NCI-H748 treated with DMSO at 0.1 percent for 48 hours (cell line): ENCODE measurements around the gene PRDM15.

Experiments used
- DNase-seq: peaks from one replicate; lab custom pipeline; 2025; lab: John Stamatoyannopoulos, UW

The PRDM15 gene

DNA sequence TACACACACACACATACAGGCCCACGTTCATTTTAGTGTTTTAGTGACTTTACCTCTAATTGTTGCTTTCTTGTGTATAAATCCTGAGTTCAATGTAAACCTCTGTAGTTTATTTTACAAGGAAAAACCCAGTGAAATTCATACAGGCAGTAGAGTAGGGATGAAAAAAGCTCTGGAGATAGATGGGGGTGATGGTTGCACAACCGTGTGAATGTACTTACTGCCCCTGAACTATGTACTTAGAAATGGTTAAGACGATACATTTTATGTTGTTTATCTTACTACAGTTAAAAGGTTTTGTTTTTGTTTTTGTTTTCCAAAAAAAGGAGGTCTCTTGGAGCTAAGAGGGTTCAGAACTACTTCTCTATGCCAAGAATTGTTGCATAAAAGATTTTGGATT is 29.7 kb upstream of the PRDM15 start:
- DNase-seq = no peak

DNA sequence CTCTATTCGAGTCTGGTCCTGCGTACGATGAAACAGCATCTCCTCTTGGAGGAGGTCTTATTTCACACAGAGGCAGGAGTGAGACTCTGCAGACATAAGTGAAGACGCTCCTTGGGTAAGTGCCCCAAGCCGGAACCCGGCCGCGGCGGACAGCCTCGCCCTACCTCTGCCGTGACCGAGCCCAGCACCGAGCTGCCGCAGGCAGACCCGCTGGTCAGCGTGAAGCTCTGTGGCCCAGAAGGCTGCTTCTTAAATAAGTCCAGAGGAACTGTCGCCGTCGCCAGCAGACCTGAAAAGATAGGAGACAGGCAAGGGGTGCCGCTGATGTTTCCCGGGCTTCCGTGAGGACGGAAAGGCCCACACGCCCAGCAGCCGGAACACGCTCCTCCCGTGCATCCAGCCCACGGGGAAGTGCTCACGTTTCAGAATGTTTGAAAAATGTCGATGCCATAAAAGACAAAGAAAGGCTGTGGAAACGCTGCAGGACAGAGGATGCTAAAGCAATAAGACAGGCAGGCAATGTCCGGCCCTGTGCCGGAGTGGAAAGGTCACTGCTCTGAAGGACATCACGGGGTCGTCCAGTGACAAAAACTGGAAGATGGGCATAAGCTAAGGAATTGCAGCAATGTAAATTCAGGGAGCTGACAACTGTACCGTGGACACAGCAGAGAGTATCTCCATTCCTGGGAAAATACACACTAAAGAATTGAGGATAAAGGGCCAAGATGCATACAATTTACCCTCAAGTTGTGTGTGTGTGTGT is 28.5 kb upstream of the PRDM15 start:
- DNase-seq = no peak

DNA sequence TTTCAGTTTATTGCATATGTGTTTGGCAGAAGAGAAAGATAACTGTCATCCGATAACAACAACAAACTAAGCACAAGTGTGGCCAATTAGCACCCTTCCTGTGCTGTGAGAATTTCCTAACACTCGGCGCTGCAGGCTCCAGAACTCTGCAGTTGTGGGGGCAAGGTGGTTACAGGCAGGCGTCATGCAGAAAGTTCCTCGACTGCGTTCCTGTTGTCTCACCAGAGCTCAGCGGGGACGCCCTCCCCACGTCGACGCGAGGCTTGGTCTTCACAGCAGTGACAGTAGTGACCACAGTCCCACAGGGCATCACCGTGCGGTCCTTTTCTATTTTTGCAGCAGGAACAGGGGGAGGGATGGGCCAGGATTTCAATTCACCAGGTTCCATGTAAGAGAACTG is 27.6 kb upstream of the PRDM15 start:
- DNase-seq = no peak

DNA sequence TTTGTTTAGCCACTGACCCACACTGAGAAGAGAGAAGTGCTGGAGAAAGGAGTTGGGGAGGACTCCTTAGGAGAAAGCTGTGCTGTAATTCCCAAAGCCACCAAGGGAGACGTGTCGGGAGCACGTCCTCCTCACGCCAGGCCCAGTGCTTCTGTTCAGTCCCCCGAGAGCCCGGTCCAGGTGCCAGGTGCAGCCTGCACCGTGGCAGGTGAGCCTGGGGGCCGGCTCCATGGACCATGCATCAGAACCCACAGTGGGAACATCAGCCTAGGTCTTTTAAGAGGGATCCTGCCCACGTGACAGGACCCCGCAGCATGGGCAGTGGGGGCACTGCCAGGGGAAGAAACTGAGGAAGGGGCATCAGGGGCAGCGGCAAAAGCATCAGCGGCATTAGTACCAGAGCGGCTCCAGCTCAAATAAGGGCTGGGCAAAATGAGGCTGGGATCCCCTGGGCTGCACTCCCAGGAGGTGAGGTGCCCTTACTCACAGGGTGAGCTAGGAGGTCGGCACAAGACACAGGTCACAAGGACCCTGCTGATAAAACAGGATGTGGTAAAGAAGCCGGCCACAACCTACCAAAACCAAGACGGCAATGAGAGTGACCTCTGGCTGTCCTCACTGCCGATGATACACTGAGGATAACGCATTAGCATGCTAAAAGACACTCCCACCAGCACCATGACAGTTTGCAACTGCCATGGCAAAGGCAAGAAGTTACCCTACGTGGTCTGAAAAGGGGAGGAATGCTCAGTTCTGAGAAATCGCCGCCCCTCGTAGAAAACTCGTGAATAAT is 24.6 kb upstream of the PRDM15 start:
- no peak for DNase-seq

DNA sequence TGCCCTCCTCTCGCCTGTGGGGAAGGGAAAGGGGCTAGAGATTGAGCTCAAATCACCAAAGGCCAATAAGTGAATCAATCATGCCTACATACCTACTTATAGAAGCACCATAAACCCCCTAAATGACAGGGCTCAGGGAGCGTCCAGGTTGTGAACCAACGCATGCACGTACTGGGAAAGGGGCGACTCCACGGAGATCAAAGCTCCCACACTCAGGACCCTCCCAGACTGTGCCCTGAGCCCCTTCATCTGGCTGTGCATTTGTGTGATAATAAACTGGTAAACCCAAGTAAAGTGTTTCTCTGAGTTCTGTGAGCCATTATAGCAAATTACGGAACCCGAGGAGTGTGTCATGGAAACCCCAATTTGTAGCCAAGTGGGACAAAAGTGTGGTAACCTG is 23.8 kb upstream of the PRDM15 start:
- no peak for DNase-seq

DNA sequence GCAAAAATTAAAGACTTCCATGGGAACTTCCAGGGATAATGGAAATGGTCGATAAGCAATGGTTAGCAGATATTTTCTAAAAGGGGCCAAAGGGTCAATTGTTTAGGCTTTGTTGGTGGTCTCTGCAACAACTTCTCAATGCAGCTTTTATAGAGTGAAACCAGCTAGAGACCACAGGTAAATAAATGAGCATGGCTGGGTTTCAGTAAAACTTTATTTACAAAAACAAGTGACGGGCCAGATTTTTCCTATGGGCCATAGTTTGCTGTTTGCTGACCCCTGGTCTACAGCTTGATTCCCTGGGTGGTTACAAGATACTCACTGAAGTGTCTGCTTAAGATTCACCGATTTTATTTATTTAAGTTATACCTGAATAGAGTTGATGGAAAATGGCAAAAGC is 22.6 kb upstream of the PRDM15 start:
- DNase-seq = no peak

DNA sequence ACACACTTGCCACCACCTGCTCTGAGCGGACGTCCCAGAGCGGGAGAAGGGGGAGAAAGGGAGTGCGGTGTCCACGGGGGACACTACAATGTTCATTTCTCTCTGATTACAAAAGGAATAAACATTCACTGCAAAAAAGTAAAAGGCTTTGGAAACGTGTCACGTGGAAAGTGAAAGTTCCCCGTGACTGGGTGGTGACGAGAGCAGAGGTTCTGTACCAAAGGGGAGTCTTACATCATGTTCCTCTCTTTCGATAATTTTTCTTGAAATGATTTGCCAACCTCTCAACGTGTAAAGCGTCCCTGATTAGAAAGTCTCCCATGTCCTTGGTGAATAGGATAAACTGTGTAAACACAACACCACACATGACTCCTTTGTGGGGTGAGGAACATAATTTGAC is 22.0 kb upstream of the PRDM15 start:
- no peak for DNase-seq

DNA sequence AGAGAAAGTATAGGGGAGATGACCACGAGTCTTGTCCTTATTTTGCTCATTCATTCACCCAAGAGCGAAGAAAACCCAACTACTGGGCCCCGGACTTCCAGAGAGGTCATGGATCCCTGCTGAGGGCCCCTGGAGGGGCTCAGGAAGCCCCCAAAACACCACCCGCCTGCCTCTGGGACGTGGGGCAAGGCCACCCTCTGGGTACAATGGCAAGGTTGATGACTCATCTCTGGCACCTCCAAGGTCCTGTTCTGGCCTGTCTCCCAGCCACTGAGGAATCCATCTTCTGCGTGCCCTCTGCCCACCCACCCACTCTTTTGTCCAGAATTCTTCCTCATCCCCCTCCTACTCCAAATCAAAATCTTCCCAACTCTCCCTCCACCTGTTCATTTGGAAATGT is 21.3 kb upstream of the PRDM15 start:
- no peak for DNase-seq

DNA sequence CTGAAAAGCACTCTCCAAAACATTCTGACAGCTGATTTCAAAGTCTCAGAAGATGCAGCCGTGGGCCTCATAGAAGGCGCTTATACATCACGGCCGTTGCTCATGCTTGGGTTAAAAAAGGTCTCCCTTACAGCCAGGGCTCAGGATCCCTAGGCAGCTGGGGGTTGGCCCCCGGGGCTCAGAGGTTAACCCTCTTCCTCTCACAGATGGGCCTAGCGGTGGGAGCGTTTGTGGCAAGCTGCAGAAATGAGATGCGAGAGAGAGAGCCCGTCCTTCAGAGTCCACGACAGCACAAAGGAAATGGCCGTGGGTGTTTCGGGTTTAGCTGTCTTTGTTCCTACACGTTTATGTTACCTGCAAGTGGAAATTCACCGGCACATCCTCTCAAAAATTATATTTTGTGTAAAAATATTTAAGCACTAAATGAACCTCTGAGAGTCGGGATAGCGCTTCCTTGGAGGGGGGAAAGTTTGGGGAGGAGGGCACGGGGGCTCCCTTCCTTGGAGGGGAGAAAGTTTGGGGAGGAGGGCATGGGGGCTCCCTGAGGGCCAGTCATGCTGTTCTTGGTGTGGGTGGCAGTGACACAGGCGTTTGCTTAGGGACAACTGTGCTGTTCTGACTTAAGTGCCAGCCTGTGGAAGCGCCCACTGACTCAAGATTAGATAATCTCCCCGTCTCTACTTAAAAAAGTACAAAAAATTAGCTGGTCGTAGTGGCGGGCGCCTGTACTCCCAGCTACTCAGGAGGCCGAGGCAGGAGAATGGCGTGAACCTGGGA is 20.5 kb upstream of the PRDM15 start:
- DNase-seq = no peak

DNA sequence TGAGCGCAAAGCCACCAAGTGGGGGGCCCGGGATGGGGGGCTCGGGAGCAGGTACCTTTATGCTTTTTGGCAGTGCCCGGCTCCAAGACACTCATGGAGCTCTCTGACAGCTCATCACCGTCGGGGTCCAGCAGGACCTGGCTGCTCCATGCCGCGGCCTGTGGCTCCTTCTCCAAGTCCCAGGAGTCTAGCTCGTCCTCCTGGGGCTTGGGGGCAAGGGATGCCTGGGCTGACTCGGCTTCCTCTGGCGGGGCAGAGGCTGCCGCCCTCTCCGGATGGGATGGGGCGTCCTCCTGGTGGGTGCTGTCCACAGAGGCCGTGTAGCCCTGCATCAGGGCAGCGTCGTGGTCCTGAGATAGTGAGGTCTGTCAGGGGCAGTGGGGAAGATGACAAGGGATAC is 19.9 kb upstream of the PRDM15 start:
- no peak for DNase-seq

DNA sequence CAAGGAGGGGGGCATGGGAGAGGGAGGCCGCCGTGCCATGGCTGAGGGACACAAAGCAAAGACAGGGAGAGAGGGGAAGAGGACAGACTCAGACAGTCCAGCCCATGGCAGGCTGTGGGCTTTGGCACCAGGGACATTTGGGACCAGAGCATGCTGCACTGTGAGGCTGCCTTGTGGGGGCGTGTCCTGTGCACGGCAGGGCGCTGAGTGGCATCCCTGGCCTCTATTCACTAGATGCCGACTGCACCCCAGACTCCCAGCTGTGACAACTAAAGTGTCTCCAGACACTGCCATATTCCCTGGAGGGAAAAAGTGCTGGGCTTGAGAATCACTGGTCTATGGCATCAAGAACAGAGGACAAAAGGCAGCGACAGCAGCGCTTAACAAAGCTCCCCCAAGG is 18.6 kb upstream of the PRDM15 start:
- DNase-seq = no peak

DNA sequence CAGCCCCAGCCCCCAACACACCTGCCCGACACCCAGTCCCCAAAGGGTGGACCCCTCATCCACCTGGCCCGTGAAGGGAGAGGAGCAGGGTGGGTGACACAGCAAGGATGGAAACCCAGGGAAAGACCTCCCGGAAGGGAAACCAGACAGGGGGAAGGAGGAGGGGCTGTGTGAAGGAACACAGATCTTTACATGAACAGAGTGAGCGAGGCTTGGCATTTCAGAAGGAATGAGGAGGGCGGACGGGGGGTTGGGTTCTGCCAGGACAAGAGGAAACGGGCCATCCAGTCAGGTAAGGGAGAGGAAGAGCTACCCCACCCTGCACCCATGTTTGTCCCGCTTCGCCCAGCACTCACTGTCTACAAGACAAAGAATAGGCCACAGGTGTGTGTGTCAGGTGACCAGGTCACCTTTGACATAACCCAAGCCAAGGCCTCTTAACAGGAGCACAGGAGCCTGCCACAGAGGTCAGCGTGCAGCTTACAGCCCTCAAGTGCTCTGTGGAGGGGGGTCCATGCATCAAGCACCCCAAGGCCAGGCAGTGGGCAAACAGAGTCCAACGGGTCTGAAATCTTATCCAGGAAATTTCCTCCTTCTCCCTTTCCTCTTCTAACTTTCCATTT is 18.0 kb upstream of the PRDM15 start:
- DNase-seq = no peak

DNA sequence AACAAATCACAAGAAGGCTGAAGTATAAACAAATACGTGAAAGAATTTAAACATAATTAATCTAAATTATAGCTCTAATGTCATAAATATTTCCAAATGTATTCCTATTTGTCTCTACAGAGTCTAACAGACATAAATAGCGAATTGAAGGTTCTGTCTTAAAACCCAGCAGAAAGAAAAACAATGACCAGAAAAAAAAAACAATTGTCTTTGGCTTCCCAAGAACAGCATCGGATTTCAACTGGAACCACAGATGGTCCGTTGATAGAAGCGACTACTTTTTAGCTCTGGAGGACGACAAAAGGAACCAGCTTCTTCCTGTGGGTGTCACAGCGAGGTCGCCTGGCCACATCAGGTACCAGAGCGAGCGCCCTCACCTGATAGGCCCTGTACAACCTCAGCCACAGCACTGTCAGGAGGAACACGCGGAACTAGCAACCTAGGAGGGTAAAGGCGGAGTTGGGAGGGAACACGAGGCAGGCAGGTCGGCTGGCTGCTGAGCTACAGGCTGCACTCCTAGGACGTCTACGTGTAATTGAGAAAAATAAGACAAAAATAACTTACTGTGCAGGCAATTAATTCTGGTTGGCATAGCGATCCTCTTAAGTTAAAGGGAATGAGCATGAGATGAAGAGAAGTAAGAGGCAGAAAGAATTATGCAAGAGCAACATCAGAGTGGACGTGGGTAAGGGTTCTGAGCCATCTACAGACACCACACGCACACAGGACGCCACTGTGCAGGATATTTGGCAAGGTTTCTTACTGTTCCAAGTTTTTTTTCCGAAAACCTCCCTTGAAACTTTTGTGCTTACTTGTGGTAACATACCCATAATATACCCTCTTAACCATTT is 16.7 kb upstream of the PRDM15 start:
- no peak for DNase-seq

DNA sequence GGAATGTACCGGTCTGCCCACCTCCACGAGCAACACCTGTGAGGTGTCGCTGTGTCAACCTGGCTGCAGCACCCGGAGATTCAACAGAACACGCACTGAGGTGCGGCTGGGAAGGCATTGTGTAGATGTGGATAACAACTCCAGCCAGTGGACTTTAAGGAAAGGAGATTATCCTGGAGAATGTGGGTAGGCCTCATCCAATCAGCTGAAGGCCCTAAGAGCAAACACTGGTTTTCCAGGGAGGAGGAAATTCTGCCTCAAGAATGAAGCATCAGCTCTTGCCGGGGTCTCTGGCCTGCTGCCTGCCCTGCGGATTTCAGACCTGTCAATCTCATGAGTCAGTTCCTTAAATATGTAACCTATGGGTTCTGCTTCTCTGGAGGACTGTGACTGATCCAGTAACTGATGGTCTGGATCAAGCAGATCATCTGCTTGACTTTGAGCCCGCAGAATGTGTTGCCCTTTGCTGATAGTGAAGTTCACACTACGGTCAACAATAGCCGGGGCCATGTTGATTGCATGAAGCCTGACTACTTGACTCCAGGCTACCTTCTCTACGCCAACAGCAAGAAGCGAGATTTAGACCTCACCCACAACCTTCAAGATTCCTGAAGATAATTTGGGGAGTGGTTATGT is 15.9 kb upstream of the PRDM15 start:
- no peak for DNase-seq

DNA sequence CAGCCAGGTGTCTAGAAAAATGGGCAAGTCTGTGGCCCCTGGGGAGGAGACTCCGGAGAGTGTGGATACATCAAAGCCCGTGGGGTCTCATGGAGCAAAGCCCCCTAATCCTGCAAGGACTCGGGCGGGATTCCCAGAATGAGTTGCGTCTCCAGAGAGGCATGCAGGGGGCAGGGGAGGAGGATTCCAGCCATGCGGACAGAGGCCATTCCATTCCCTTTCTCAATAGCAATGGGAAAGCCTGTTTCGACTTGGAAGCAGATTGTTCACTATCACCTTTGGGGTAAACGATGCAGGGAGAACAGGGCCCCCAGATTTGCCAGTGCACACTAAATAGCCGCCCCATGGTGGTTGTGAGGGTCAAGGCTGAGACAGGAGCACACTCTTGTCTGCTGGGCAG is 15.4 kb upstream of the PRDM15 start:
- DNase-seq = no peak

DNA sequence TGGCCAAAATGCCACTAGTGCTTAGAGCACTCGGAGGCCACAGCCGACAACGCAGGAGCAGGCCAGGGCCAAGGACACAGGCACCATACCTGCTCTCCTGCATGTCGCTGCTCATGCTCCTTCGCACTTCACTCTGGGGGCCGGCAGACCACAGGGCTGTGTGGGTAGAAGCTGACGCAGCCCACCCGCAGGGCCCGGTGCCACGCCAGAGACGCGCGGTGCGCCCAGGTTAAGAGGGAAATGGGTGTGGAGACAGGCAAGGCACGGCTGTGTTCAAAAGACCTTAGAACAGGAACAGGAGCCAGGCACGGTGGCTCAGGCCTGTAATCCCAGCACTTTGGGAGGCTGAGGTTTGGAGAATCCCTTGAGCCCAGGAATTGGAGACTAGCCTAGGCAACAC is 13.6 kb upstream of the PRDM15 start:
- no peak for DNase-seq

DNA sequence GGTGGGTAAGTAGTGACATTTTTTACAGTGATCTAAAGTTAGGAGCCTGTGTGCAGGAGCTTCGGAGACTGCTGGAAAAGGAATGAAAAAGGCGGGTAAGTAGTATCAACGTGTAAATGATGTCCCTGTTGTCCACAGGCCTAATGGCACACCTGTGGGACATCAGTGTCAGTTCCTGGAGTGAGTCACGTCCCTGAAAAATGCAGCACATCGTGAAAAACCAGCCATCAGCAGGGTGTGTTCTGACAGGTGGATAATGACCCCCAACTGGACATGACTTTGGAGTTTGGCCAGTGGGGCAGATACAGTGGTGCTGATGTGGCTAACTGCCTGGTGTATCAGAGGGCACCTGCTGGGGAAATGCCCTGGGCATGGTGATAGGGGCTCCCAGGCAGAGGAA is 12.0 kb upstream of the PRDM15 start:
- DNase-seq = no peak

DNA sequence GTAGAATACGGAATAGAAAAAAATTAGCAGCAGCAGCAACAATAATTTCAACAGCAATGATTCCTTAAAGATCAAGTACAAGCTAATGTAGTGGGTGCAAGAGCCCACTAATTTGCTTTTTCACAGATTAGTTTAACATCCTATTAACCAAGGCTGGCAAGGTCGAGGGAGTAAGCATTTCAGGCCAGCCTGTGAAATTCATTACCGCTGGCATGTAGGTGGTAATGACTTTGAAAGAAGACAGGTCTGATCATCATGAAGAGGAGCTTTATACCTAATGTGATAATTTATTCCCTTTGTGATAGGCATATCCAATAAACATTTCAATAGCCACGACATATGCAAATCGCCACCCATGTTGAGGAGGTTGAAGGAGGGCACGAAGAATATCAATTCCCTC is 11.2 kb upstream of the PRDM15 start:
- no peak for DNase-seq

DNA sequence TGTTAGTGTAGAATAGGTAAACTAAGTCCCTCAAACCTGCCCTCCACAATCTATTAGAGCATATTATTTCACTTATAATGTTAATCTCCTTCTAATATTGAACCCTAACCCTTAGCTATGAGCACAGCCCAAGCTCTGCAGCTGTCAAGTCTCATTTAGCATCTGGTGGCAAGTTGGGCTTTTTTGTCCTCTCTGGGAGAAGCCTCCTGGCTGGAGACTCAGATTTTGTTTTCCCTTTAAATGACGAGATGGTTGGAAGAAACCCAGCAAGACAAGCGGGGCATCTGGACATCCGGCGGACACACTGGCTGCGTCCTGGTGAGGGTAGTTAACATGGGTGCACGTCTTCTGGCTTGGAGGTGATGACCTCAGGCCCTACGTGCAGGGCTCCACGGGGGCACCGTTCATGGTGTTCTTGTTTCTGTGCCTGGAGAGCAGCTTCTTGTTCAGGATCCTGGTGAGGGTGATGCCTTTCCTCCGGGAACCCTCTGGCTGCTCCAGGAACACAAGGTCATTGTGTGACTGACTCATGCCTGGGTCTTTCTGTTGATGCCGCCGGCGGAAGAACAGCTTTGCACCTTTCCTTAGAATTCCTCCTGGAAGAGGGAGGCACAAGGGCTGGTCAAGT is 9.7 kb upstream of the PRDM15 start:
- DNase-seq = no peak

DNA sequence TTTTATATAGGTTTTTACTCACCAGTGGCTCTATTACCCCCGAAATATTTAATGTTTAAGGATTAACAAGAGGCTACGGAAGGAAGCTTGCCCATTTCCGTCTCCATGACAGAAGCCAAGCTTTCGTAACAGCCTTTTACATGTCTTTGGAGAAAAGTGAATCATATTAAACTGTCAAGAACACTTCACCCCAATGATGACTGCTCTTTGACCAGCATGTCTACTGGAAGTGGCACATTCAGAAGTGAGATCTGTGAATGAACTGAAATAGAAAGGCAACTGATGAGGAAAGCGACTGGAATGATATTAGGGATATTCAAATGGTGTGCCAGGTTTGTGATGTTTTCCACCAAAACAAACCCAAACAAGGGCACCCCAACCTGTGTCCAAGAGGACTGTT is 8.5 kb upstream of the PRDM15 start:
- no peak for DNase-seq

DNA sequence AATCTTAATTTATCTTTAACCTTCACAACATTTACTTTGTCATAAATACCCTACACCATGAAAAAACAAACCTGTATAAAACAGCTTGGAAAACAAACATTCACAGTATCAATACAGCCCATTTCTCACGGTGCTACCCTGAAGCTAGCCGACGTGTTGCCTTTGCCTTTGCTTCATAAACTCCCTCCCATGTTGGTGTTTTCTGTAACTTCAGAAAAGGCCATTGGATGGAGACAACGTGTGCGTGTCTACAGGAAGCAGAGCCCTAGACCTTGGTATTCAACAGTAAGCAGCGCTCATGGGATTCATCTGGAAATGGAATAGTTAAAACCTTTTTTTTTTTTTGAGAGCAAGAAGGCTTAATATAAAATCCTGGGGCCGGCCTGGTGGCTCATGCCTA is 7.2 kb upstream of the PRDM15 start:
- no peak for DNase-seq
